Measurements from ENCODE around the gene ELF5. TPM values are rescaled to one million over a fixed set of nuclear protein-coding genes. Genes with fewer than 3 reads are reported as not detected.

Gene ELF5
- total RNA-seq, 1 donor from 2014 or later: not detected

Other genes starting within 250 kb of the ELF5 start
- gene ABTB2, start 155.8 kb downstream of the ELF5 start, total RNA-seq: 5.2 and 7.0 TPM in 2 replicates
- 80.7 and 145 TPM in 2 replicates for gene CAT, start 74.9 kb downstream of the ELF5 start, total RNA-seq
- not detected in 2 replicates for gene EHF, start 107.3 kb upstream of the ELF5 start, total RNA-seq

Data from myocyte (in vitro differentiated cells).